H9 (cell line): ENCODE results near the gene KIAA0753. TPM values are rescaled to one million over a fixed set of nuclear protein-coding genes. Genes with fewer than 3 reads are reported as not detected.
A peak's percentile ranks its signal among the peaks of the same experiment; 100 is the strongest.

Experiments
- DNase-seq: peaks from one replicate; pipeline ENCODE4 v3.0.0-alpha.2; 2017
- H2AFZ ChIP-seq: one replicate; pipeline ENCODE4 v1.6.1; 2013; ENCODE audit warnings: mild to moderate bottlenecking, low read length, control low read depth, moderate library complexity
- H2AK5ac ChIP-seq: 2 replicates; pipeline ENCODE4 v1.6.1; 2013; ENCODE audit warnings: low read length, control low read depth, mixed read lengths; ENCODE audit not compliant: insufficient read length
- H2BK120ac ChIP-seq: one replicate; pipeline ENCODE4 v1.6.1; 2013; ENCODE audit warnings: low read depth, mild to moderate bottlenecking, low read length, control low read depth, inconsistent platforms; ENCODE audit not compliant: poor library complexity, severe bottlenecking
- H2BK12ac ChIP-seq: 2 replicates; pipeline ENCODE4 v1.6.1; 2013; ENCODE audit warnings: low read length, control low read depth, mixed read lengths, low read depth; ENCODE audit not compliant: insufficient read length
- H2BK15ac ChIP-seq: 2 replicates; pipeline ENCODE4 v1.6.1; 2013; ENCODE audit warnings: low read depth, low read length, control low read depth
- H2BK20ac ChIP-seq: one replicate; pipeline ENCODE4 v1.6.1; 2013; ENCODE audit warnings: low read depth, mild to moderate bottlenecking, low read length, control low read depth, inconsistent platforms; ENCODE audit not compliant: poor library complexity, severe bottlenecking
- H2BK5ac ChIP-seq: 2 replicates; pipeline ENCODE4 v1.6.1; 2013; ENCODE audit warnings: low read length, control low read depth, mixed read lengths; ENCODE audit not compliant: insufficient read length
- H3K14ac ChIP-seq: 2 replicates; pipeline ENCODE4 v1.6.1; 2013; ENCODE audit warnings: low read length, control low read depth; ENCODE audit not compliant: insufficient read depth
- H3K18ac ChIP-seq: 2 replicates; pipeline ENCODE4 v1.6.1; 2013; ENCODE audit warnings: low read depth, mild to moderate bottlenecking, mixed read lengths, low read length, control low read depth; ENCODE audit not compliant: insufficient read length
- H3K23ac ChIP-seq: 2 replicates; pipeline ENCODE4 v1.6.1; 2013; ENCODE audit warnings: low read length, control low read depth, mixed read lengths, low read depth; ENCODE audit not compliant: insufficient read length
- H3K23me2 ChIP-seq: 2 replicates; pipeline ENCODE4 v1.6.1; 2013; ENCODE audit warnings: low read depth, mild to moderate bottlenecking, mixed read lengths, low read length, control low read depth; ENCODE audit not compliant: insufficient read length, poor library complexity, severe bottlenecking
- H3K27ac ChIP-seq: 2 replicates; pipeline ENCODE4 v1.5.1; 2013; ENCODE audit warnings: low read length, control low read depth, mixed read lengths, low read depth; ENCODE audit not compliant: insufficient read length
- H3K27me3 ChIP-seq: 2 replicates; pipeline ENCODE4 v1.6.1; 2013; ENCODE audit warnings: low read length, control low read depth, inconsistent platforms; ENCODE audit not compliant: insufficient read depth
- H3K4ac ChIP-seq: 2 replicates; pipeline ENCODE4 v1.6.1; 2013; ENCODE audit warnings: low read depth, mild to moderate bottlenecking, control low read depth, inconsistent platforms, low read length, moderate library complexity
- H3K4me1 ChIP-seq: 2 replicates; pipeline ENCODE4 v1.6.1; 2013; ENCODE audit warnings: low read length, control low read depth, inconsistent platforms; ENCODE audit not compliant: insufficient read depth
- H3K4me2 ChIP-seq: 2 replicates; pipeline ENCODE4 v1.6.1; 2013; ENCODE audit warnings: low read length, control low read depth, mixed read lengths; ENCODE audit not compliant: insufficient read length, insufficient read depth
- H3K56ac ChIP-seq: 2 replicates; pipeline ENCODE4 v1.6.1; 2013; ENCODE audit warnings: low read depth, mild to moderate bottlenecking, mixed read lengths, low read length, control low read depth; ENCODE audit not compliant: insufficient read length
- H3K79me1 ChIP-seq: 2 replicates; pipeline ENCODE4 v1.6.1; 2013; ENCODE audit warnings: low read depth, mild to moderate bottlenecking, moderate library complexity, low read length, control low read depth, inconsistent platforms; ENCODE audit not compliant: insufficient read depth, poor library complexity, severe bottlenecking
- H3K79me2 ChIP-seq: 2 replicates; pipeline ENCODE4 v1.6.1; 2013; ENCODE audit warnings: low read length, control low read depth, inconsistent platforms; ENCODE audit not compliant: insufficient read depth
- H3K9ac ChIP-seq: 2 replicates; pipeline ENCODE4 v1.6.1; 2013; ENCODE audit warnings: low read length, control low read depth, mixed read lengths; ENCODE audit not compliant: insufficient read length; ENCODE audit errors: extremely low read depth
- H3K9me3 ChIP-seq: one replicate; pipeline ENCODE4 v1.6.1; 2013; ENCODE audit warnings: low read depth, low read length, inconsistent platforms; ENCODE audit not compliant: control insufficient read depth
- H3T11ph ChIP-seq: one replicate; pipeline ENCODE4 v1.6.1; 2013; ENCODE audit warnings: mild to moderate bottlenecking, low read length, control low read depth, inconsistent platforms
- H4K20me1 ChIP-seq: one replicate; pipeline ENCODE4 v1.6.1; 2013; ENCODE audit not compliant: control insufficient read depth, insufficient read length, insufficient read depth
- H4K5ac ChIP-seq: 2 replicates; pipeline ENCODE4 v1.6.1; 2013; ENCODE audit warnings: low read depth, mild to moderate bottlenecking, mixed read lengths, low read length, control low read depth; ENCODE audit not compliant: insufficient read length
- H4K8ac ChIP-seq: replicated peaks from 2 replicates; pipeline ENCODE4 v1.6.1; 2013; ENCODE audit warnings: low read length, control low read depth, mixed read lengths, low read depth; ENCODE audit not compliant: insufficient read length
- H4K91ac ChIP-seq: 2 replicates; pipeline ENCODE4 v1.6.1; 2013; ENCODE audit warnings: low read depth, mild to moderate bottlenecking, moderate library complexity, mixed read lengths, low read length, control low read depth; ENCODE audit not compliant: insufficient read length
- H3K27ac Mint-ChIP-seq, 3 experiments: 2 replicates in 2 of 3; 3 replicates in 1 of 3; pipeline ENCODE4 v1.8.0; 2020 to 2021; ENCODE audit warnings: mixed read lengths in 3 of 3, mild to moderate bottlenecking in 1 of 3, moderate library complexity in 1 of 3
- H3K27me3 Mint-ChIP-seq: 2 replicates; pipeline ENCODE4 v1.8.0; 2021; ENCODE audit warnings: low read depth, mild to moderate bottlenecking, moderate library complexity, mixed read lengths
- H3K36me3 Mint-ChIP-seq, 3 experiments: 2 replicates in 2 of 3; 3 replicates in 1 of 3; pipeline ENCODE4 v1.8.0; 2020 to 2021; ENCODE audit warnings: low read depth in 3 of 3, mixed read lengths in 3 of 3; ENCODE audit not compliant: insufficient read depth in 1 of 3
- H3K4me1 Mint-ChIP-seq, 2 experiments: 2 replicates each; pipeline ENCODE4 v1.8.0; 2020; ENCODE audit warnings: mixed read lengths in 2 of 2
- H3K4me3 Mint-ChIP-seq, 2 experiments: 2 replicates in 1 of 2; 3 replicates in 1 of 2; pipeline ENCODE4 v1.8.0; 2020 to 2021; ENCODE audit warnings: mild to moderate bottlenecking in 2 of 2, mixed read lengths in 2 of 2, moderate library complexity in 1 of 2
- H3K9me3 Mint-ChIP-seq, 2 experiments: 2 replicates in 1 of 2; 3 replicates in 1 of 2; pipeline ENCODE4 v1.8.0; 2020; ENCODE audit warnings: mild to moderate bottlenecking in 2 of 2, mixed read lengths in 2 of 2, moderate library complexity in 1 of 2
- WGBS: extraction: QIAGEN DNeasy Blood & Tissue Kit; methylation state at CpG from one replicate; pipeline ENCODE4 v1.1.7; 2013; ENCODE audit warnings: missing lambda C conversion rate, low lambda C conversion rate, mixed read lengths; ENCODE audit not compliant: insufficient read length; ENCODE audit errors: extremely low coverage; 5-methylcytosine and 5-hydroxymethylcytosine counted together
- total RNA-seq: library from RNA; stranded (reverse); gene quantifications from 2 replicates; pipeline ENCODE4 v1.2.1, GENCODE V29; 2021
- TF ChIP-seq, protein P1 (sequence below): fragments of 200-600 bp; sonication (generic); conservative IDR thresholded peaks from 3 replicates; pipeline ENCODE4 v1.8.0; 2021; ENCODE audit warnings: antibody characterized with exemption, mild to moderate bottlenecking

KIAA0753 gene
- total RNA-seq, 1 experiment from 2014 or later, result 37.2 TPM

DNA sequence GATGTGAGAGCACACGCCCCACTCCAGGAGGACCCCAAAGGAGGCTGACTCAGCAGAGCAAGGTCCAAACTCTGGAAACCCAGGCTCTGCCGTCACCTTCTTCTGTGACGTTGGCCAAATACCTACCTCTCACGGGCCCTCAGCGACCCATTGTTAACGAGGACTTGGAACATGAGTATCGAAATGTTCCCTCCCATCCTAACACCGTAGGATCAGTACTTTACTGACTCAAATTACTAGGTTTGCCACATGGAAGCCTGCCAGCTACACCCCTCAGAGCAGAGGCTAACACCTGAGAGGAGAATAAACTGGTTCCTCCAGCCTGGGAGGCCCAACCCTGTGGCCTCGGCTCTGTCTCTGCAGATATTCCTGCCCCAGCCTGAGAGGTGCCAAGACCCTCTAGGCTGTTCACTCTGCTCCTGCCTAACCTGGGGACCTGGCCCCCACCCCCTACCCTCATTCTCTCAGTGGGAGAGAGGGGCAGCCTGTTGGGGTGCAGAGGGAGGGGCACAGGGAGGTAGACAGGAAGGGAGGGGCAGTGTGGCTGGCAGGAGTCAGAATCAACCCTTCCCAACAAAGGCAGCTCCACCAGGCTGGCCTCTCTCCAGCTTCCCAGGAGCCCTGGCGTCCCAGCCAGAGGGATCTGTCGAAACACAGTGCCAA is 88.5 kb downstream of the KIAA0753 start:
- Histone ChIP-seq H3K79me1 (no peaks in the 10 kb centered on the region), H4K91ac (no peak overlapping the region), H3K18ac (no peak overlapping the region), H3K9ac (no peak overlapping the region), H3K9me3 (no peaks in the 10 kb centered on the region), H2BK12ac (peak overlapping the region; percentile 74), H3K56ac (no peak overlapping the region), H3K4me2 (no peak overlapping the region), H3K79me2 (no peaks in the 10 kb centered on the region), H3K23ac (no peak overlapping the region), H2AFZ (no peak overlapping the region), H3K23me2 (peaks cover 8% of the 10 kb centered on the region), H2BK20ac (no peak overlapping the region), H4K20me1 (no peaks in the 10 kb centered on the region), H2BK15ac (no peak overlapping the region), H3K14ac (no peak overlapping the region), H4K8ac (no peak overlapping the region), H3K4ac (no peak overlapping the region), H3K27me3 (peaks cover 11% of the 10 kb centered on the region; the same call in 1 of the 2 replicates), H3K4me1 (peaks cover 4% of the 10 kb centered on the region; the same call in 1 of the 2 replicates), H2AK5ac (no peak overlapping the region), H2BK120ac (no peak overlapping the region), H3K27ac (no peak overlapping the region), H4K5ac (no peak overlapping the region), H3T11ph (no peak overlapping the region), H2BK5ac (no peak overlapping the region)
- H3K4me1 Mint-ChIP-seq, result peaks cover 44 to 57% of the 10 kb centered on the region in 2 experiments
- peaks cover 43% of the 10 kb centered on the region for H3K27me3 Mint-ChIP-seq
- TF ChIP-seq, protein P1, sequence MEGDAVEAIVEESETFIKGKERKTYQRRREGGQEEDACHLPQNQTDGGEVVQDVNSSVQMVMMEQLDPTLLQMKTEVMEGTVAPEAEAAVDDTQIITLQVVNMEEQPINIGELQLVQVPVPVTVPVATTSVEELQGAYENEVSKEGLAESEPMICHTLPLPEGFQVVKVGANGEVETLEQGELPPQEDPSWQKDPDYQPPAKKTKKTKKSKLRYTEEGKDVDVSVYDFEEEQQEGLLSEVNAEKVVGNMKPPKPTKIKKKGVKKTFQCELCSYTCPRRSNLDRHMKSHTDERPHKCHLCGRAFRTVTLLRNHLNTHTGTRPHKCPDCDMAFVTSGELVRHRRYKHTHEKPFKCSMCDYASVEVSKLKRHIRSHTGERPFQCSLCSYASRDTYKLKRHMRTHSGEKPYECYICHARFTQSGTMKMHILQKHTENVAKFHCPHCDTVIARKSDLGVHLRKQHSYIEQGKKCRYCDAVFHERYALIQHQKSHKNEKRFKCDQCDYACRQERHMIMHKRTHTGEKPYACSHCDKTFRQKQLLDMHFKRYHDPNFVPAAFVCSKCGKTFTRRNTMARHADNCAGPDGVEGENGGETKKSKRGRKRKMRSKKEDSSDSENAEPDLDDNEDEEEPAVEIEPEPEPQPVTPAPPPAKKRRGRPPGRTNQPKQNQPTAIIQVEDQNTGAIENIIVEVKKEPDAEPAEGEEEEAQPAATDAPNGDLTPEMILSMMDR, result no peak
- H3K9me3 Mint-ChIP-seq, result no peaks in the 10 kb centered on the region; a peak in 1 of 5 replicates
- no peaks in the 10 kb centered on the region for H3K36me3 Mint-ChIP-seq
- DNase-seq, result no peak
- no CpG with 5 or more reads among the region's 11 CpGs for WGBS
- H3K27ac Mint-ChIP-seq, result no peak overlapping the region
- H3K4me3 Mint-ChIP-seq, result no peak overlapping the region
